Kidney capillary endothelial cell (primary cell): Measurements from ENCODE around the gene TMEM185A.
"Not testable (repeated sequence)": the region's sequence is repeated elsewhere in the genome, so short reads cannot be mapped to it uniquely, and the experiment has no call there.

ENCODE experiments used
- DNase-seq: peaks from one replicate; pipeline ENCODE4 v3.0.0-alpha.2; 2018; ENCODE audit warnings: low spot score

Gene TMEM185A

DNA sequence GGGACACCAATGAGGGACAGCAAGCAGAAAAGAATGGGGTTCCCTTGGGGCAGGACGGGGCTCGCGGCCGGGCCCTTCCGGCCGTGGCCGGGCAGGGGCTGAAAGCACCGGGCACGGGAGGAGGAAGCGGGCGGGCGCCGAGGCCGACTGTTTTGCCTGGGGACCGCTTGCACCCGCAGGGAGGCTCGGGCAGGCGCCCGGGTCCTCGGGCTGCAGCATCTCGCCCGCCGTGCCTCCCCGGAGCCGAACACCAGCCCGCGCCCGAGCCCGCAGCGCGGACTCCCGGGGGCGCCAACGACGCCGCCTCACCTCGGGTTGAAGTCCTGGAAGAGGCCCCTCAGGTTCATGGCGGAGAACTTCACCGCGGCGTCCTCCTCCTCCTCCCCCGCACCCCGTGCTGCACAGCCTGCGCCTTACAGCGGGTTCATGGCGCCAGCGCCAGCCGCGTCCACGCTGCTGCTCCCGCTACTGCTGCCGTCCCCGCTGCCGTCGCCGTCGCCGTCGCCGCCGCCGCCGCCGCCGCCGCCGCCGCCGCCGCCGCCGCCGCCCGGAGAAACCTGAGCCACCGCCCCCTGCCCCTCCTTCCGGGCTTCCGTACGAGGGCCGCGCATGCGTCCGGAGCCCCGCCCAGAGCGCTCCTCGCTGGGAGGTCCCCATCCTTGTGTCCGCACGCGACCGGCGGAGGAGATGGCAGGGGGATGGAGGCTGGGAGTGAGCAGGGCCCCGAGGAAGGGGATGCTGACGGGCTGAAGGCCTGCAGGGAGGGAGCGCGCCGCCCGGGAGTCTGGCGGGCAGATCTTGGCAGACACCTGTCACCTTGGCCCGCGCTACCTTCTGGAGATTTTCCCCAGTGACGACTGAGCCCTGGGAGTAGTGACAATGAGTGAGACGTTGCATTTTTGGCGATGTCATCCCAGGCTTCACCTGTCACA, at the start of gene TMEM185A:
Gene TMEM185A (minus strand): TSS at position 559 of the 932 bp plus-strand sequence. CDS start 212 bp downstream, at position 347.
- DNase-seq: peak; percentile 7

DNA sequence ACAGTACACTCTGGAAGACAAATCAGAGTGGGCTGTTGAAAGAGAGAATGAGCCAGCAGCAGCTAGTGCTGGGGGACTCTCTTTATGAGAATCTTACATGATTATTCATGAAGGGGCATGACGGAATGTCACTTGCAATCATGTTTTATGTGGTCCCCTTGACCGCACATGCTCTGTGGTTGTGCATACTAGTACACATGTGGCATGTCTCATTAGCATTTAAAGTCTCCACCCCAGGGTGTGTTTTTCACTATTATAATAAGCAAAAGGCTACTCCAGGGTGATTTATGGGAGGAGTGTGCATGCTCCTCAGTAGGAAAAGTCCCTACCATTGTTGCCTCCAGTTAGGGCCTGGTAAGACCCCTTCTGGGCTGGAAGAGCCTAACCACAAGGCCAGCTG, 49.6 kb upstream of the TMEM185A start:
- no peak for DNase-seq

DNA sequence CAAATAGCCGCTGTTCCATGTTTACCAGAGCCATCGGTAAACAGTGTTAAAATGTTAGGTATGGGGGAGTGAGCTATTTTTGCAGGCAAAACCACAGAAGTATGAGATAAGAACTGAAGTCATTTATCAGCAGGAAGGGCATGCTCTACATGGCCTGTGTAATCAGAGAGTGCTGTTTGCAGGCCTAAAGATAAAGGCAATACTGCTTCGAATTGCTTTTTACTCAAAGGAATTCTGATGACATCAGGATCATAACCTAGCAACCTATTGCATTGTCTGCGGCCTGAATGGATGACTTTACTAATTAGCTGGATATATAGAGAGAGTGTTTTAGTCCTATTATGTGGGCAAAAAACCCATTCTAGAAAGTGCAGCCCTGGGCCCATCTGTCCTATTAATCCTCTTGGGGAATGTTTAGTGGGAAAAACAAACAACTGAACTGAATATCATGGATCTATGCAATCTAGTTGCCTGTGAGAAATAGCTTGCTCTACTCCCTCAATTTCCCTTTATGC, 47.6 kb upstream of the TMEM185A start:
- DNase-seq: not testable (repeated sequence)

DNA sequence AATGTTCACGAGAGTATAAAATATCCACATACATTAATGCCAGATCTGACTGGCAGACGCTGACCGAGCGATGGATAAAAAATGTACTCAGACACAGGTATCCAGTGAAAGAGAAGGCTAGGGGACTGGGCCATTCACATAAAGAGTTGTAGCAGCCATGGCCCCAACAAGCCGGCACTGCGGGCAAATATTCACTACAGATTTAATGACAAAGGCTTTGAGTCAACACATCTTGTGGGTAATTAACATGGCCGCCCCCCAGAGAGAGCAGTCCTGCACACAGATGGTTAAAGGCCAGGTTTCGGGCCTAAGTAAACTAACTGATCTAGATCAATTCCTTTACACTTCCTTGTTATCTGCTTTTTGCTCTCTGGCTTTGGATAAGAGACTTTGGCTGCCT, 44.0 kb upstream of the TMEM185A start:
- not testable (repeated sequence) for DNase-seq

- not testable (repeated sequence) for DNase-seq
Measured at GRCh38 chrX:149675088-149675487, 43.5 kb upstream of the TMEM185A start.

DNA sequence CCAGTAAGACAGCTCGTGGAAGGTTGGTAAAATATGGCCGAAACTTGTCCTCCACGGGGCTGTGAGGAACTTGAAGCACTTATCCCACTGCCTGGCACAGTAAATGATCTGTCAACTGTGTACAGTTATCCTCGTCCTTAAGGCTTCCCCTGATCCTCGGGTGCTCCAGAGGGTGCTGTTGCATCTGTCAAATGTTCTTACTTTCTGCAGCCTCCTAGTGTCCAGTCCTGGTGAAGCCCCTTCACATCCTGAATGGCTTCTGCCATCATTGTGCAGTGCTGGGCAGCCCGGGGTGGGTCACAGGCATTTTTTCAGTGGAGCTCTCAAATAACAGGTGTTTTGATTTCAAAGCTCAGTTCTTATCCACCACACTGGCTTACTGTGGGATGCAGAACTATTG, 29.0 kb upstream of the TMEM185A start:
- not testable (repeated sequence) for DNase-seq

DNA sequence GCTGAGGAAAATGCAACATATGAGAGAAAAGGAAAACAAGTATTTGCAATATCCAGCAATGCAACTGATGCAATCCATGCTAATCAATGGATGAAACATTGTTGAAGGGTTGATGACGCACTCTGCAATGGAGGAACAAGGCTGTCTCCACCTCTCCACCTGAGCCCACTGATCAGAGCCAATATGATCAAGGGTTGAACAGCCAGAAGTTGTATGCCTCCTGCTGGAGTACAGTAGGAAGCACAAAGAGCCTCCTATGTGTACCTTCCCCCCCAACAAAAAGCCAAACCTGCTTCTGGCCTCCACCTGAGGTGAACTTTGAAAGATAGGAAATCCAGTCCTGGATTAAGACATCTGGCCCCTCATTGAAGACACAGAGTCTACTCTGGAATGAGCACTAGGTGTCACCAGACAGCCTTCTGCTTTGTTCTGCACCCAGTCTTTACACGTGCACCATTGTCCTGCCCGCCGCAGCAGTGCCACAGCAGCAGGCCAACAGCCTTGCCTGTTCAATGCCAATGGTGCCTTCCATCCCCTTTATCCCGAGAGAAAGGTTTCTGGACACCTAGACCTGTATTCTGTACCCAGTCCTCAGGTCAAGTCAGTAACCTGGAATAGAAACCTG, 24.8 kb upstream of the TMEM185A start:
- not testable (repeated sequence) for DNase-seq

GRCh38 chrX:149652232-149652981, 20.8 kb upstream of the TMEM185A start:
- DNase-seq: no peak

DNA sequence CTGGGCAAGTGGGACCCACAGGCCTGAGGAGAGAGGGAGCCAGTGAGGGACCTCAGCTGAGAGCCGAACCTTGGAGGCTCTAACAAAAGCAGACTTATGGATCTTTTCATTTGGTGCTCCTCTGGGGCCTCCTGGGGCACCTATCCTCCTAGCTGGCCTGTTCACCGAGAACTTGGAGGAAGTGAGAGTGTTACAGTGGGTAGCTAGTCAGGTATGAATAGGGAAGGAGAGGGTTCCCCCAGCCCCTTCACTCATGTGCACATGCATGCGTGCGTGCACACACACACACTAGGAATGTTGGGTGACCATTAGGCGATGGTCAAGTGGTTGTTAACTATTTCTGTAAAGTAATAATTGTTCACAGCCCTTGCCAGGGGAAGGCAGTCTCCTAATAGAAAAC, 18.6 kb upstream of the TMEM185A start:
- no peak for DNase-seq

DNA sequence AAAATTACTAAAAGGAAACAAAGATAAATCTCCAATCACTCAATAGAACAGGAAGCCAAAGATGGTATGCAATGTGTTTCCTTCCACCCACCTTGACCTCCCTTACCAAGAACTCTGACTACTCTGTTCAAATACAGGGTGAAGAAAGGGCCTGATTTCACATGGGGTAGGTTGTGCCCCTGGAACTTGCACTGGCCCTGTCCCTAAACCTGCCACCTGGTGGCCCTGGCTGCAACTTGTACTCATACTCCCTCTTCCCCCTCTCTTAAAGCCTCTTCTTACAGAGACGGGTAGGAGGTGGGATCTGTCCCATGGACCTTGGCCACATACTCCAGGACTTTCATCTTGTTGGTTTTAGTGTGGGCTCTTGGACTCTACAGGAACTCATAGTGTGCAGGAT, 17.3 kb upstream of the TMEM185A start:
- DNase-seq: no peak

- no peak for DNase-seq
Measured at GRCh38 chrX:149647505-149647904, 15.9 kb upstream of the TMEM185A start.

GRCh38 chrX:149643496-149643895, 11.9 kb upstream of the TMEM185A start:
- no peak for DNase-seq

GRCh38 chrX:149641835-149642234, 10.2 kb upstream of the TMEM185A start:
- no peak for DNase-seq

GRCh38 chrX:149641432-149641831, 9.8 kb upstream of the TMEM185A start:
- DNase-seq: no peak

DNA sequence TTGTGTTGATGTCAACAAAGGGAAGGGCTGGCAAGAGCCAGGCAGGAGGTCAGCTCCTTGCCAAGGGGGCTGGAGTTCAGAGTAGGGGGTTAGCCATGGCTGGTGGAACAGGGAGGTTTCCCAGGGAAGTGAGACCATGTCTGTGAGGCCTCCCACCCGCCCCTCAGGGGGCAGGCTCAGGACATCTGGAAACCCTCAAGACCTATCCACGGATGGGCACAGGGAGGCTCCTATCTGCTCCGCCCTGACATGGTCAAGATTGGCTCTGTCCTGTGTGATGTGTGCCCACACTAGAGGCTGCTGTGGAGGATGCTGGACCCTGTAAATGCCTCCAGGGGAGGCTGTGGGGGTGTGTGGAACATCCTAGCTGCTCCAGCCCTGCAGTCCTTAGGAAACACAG, 8.0 kb upstream of the TMEM185A start:
- no peak for DNase-seq

- DNase-seq: no peak
Measured at GRCh38 chrX:149638860-149639259, 7.3 kb upstream of the TMEM185A start.

DNA sequence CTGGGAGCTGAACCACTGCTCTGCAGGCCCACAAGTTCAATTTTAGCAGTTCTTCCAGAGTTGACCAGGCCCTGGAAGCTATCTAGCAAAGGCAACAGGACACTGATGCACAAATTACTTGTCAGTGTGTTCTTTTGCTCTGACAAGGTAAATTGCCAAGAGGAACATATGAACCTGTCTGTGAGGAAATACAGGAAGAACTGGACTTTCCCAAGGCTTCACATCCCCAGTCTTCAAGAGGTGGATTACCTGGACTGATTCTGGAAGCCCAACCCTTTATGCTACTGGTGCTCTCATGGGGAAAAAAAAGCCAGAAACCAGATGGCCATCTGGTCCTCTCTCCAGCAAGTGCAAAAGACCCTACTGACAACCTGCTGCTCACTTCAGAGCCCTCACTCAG, 1.9 kb upstream of the TMEM185A start:
- DNase-seq: no peak

DNA sequence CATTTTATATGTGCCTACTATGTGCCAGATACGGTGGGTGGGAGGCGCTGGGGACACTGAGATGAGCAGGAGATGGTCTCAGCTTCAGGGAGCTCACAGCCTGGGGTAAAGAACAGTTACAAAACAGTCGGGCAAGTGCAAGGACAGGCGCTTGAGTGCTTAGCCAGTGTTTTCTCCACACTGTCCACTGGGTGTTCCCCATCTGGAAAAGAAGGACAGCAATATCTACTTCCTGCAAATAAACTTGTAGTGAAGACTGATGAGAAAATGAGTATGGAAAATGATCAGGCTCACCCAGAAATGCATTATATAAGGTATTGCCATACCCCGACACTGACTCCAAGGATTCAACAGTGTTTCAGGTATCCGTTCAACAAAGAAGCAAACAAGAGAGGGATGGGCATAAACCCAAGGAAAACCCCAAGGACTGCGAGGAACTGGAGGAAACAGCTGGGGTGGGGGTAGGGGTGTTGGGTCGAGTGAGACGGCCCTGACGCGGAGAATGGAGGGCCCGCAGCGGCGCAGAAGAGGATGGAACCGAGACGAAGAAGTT, 835 bp downstream of the TMEM185A start:
- peak; percentile 7 for DNase-seq

GRCh38 chrX:149629730-149630387, 1.7 kb downstream of the TMEM185A start:
- DNase-seq: no peak

- no peak for DNase-seq
Measured at GRCh38 chrX:149628768-149629167, 2.8 kb downstream of the TMEM185A start.

- no peak for DNase-seq
Measured at GRCh38 chrX:149628280-149628679, 3.3 kb downstream of the TMEM185A start.
